Measurements from ENCODE around the gene RIPOR3. TPM values are rescaled to one million over a fixed set of nuclear protein-coding genes. Genes with fewer than 3 reads are reported as not detected.

The RIPOR3 gene
- total RNA-seq, 6 donors from 2014 or later = 2.1 to 36.7 (median 5.1) TPM

- Histone ChIP-seq H3K9me3 (no peaks in the 10 kb centered on the region), H3K36me3 (no peaks in the 10 kb centered on the region), H3K27ac (no peak overlapping the region), H3K27me3 (no peaks in the 10 kb centered on the region), H3K4me1 (peaks cover 0 to 13% (median 6%) of the 10 kb centered on the region in 4 donors), H3K4me3 (no peak overlapping the region)
- no peak for DNase-seq
- ATAC-seq (ENCODE audit: low FRiP score in 2 of 2) = no peak
- WGBS, 2 donors = 33 to 53% methylated on average over 5 to 7 of the region's 7 CpGs
- no peak for TF ChIP-seq EP300 (IDR thresholded peaks at IDR 0.05)
- TF ChIP-seq, protein P1, sequence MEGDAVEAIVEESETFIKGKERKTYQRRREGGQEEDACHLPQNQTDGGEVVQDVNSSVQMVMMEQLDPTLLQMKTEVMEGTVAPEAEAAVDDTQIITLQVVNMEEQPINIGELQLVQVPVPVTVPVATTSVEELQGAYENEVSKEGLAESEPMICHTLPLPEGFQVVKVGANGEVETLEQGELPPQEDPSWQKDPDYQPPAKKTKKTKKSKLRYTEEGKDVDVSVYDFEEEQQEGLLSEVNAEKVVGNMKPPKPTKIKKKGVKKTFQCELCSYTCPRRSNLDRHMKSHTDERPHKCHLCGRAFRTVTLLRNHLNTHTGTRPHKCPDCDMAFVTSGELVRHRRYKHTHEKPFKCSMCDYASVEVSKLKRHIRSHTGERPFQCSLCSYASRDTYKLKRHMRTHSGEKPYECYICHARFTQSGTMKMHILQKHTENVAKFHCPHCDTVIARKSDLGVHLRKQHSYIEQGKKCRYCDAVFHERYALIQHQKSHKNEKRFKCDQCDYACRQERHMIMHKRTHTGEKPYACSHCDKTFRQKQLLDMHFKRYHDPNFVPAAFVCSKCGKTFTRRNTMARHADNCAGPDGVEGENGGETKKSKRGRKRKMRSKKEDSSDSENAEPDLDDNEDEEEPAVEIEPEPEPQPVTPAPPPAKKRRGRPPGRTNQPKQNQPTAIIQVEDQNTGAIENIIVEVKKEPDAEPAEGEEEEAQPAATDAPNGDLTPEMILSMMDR (IDR thresholded peaks at IDR 0.05) = peak in 1 of 6 experiments; percentile 5
Observed at GRCh38 chr20:50713657-50714101, 22.3 kb upstream of the RIPOR3 start.

GRCh38 chr20:50712771-50713656, 21.7 kb upstream of the RIPOR3 start:
- TF ChIP-seq EP300 (IDR thresholded peaks at IDR 0.05) (no peak), POLR2A (IDR thresholded peaks at IDR 0.05) (no peak), POLR2AphosphoS5 (IDR thresholded peaks at IDR 0.05) (no peak)
- TF ChIP-seq, protein P1 (IDR thresholded peaks at IDR 0.05) = no peak
- DNase-seq = no peak
- Histone ChIP-seq H3K9me3 (no peaks in the 10 kb centered on the region), H3K27me3 (no peaks in the 10 kb centered on the region), H3K36me3 (no peaks in the 10 kb centered on the region), H3K4me1 (peaks cover 0 to 13% (median 6%) of the 10 kb centered on the region in 4 donors), H3K4me3 (no peak overlapping the region), H3K27ac (no peak overlapping the region)
- ATAC-seq (ENCODE audit: low FRiP score in 2 of 2) = peak in 1 of 2 donors; percentile 35
- WGBS, 2 donors = 86 to 94% methylated on average over 7 of the region's 7 CpGs

- H3K27me3 ChIP-seq = no peaks in the 10 kb centered on the region
- H3K4me1 ChIP-seq = peaks cover 0 to 13% (median 6%) of the 10 kb centered on the region in 4 donors
- no peaks in the 10 kb centered on the region for H3K9me3 ChIP-seq
- no peak for DNase-seq
- 78 to 85% methylated on average over 13 of the region's 13 CpGs for WGBS, 2 donors
- H3K36me3 ChIP-seq = no peaks in the 10 kb centered on the region
- no peak overlapping the region for H3K4me3 ChIP-seq
- no peak for TF ChIP-seq POLR2A (IDR thresholded peaks at IDR 0.05)
- TF ChIP-seq, protein P1 (IDR thresholded peaks at IDR 0.05) = no peak
- no peak for TF ChIP-seq POLR2AphosphoS5 (IDR thresholded peaks at IDR 0.05)
- peak in 1 of 4 donors; percentile 43 for TF ChIP-seq EP300 (IDR thresholded peaks at IDR 0.05)
- no peak for ATAC-seq (ENCODE audit: low FRiP score in 2 of 2)
- H3K27ac ChIP-seq = peak overlapping the region in 2 of 4 donors; percentile 66 to 69
Observed at GRCh38 chr20:50711113-50711825, 19.9 kb upstream of the RIPOR3 start.

GRCh38 chr20:50710492-50711063, 19.2 kb upstream of the RIPOR3 start:
- peaks cover 0 to 13% (median 6%) of the 10 kb centered on the region in 4 donors for H3K4me1 ChIP-seq
- ATAC-seq (ENCODE audit: low FRiP score in 2 of 2) (no peak), DNase-seq (peak in 1 of 2 donors; percentile 73)
- H3K9me3 ChIP-seq = no peaks in the 10 kb centered on the region
- H3K27me3 ChIP-seq = no peaks in the 10 kb centered on the region
- no peaks in the 10 kb centered on the region for H3K36me3 ChIP-seq
- no peak overlapping the region for H3K4me3 ChIP-seq
- 58 to 62% methylated on average over 9 of the region's 9 CpGs for WGBS, 2 donors
- H3K27ac ChIP-seq = peak overlapping the region in 3 of 4 donors; percentile 30 to 69 (median 66)
- TF ChIP-seq, protein P1 (IDR thresholded peaks at IDR 0.05) = no peak
